Muscle of leg (tissue), 11 donors: ENCODE measurements around the gene UROD. TPM values are rescaled to one million over a fixed set of nuclear protein-coding genes. Genes with fewer than 3 reads are reported as not detected.

Source experiments
- DNase-seq: peaks from one replicate; pipeline ENCODE4 v3.0.0; 2013
- H3K27ac ChIP-seq: one replicate; pipeline ENCODE4 v1.5.1; 2013; ENCODE audit warnings: mild to moderate bottlenecking, low read length, control low read depth
- H3K27me3 ChIP-seq: one replicate; pipeline ENCODE4 v1.6.1; 2013; ENCODE audit warnings: low read length; ENCODE audit not compliant: control insufficient read depth, insufficient read depth
- H3K36me3 ChIP-seq: one replicate; pipeline ENCODE4 v1.6.1; 2013; ENCODE audit warnings: low read length; ENCODE audit not compliant: control insufficient read depth, insufficient read depth
- H3K4me1 ChIP-seq: one replicate; pipeline ENCODE4 v1.6.1; 2013; ENCODE audit warnings: low read length; ENCODE audit not compliant: control insufficient read depth, insufficient read depth
- H3K4me3 ChIP-seq: one replicate; pipeline ENCODE4 v1.5.1; 2013; ENCODE audit warnings: low read length, control low read depth
- H3K9me3 ChIP-seq: replicated peaks from 2 replicates; pipeline ENCODE4 v1.6.1; 2013; ENCODE audit warnings: low read depth, low read length; ENCODE audit not compliant: control insufficient read depth
- WGBS: methylation state at CpG from one replicate; pipeline ENCODE4 v1.1.5; 2013; ENCODE audit warnings: missing lambda C conversion rate; ENCODE audit not compliant: insufficient coverage; 5-methylcytosine and 5-hydroxymethylcytosine counted together
- polyA plus RNA-seq, 8 donors: library from polyadenylated mRNA; unstranded; fragments of 120-200 nt; gene quantifications; one replicate each; pipeline versions ENCODE4 v1.2.1 to v1.2.3, GENCODE V29; 2013; ENCODE audit warnings: inconsistent platforms in 1 of 8, low replicate concordance in 1 of 8; ENCODE audit not compliant: insufficient read length in 8 of 8, insufficient read depth in 1 of 8
- total RNA-seq: library from RNA; stranded (reverse); fragments of 120-200 nt; gene quantifications from one replicate; pipeline ENCODE4 v1.2.4, GENCODE V29; 2013

UROD gene
- total and polyA plus RNA-seq, 9 donors, result 79.9 to 96.8 (median 87.7) TPM

GRCh38 chr1:45005761-45006160, 6.3 kb upstream of the UROD start:
- 86% methylated on average over 5 of the region's 6 CpGs for WGBS

GRCh38 chr1:45007311-45007710, 4.7 kb upstream of the UROD start:
- H3K4me3 ChIP-seq, result no peak overlapping the region
- no peaks in the 10 kb centered on the region for H3K9me3 ChIP-seq
- H3K27ac ChIP-seq, result no peak overlapping the region
- peaks cover 22% of the 10 kb centered on the region for H3K4me1 ChIP-seq
- H3K36me3 ChIP-seq, result peaks cover 74% of the 10 kb centered on the region
- DNase-seq, result no peak
- H3K27me3 ChIP-seq, result no peaks in the 10 kb centered on the region
- 86% methylated on average over 7 of the region's 11 CpGs for WGBS

More at GRCh38 chr1:45005761-45006160, 6.3 kb upstream of the UROD start:
- peaks cover 13% of the 10 kb centered on the region for H3K4me1 ChIP-seq
- no peak overlapping the region for H3K27ac ChIP-seq
- H3K27me3 ChIP-seq, result no peaks in the 10 kb centered on the region
- DNase-seq, result no peak
- H3K36me3 ChIP-seq, result peaks cover 79% of the 10 kb centered on the region
- no peak overlapping the region for H3K4me3 ChIP-seq
- H3K9me3 ChIP-seq, result no peaks in the 10 kb centered on the region

- 93% methylated on average over 2 of the region's 3 CpGs for WGBS
- no peak overlapping the region for H3K4me3 ChIP-seq
- peaks cover 29% of the 10 kb centered on the region for H3K4me1 ChIP-seq
- DNase-seq, result no peak
- H3K9me3 ChIP-seq, result no peaks in the 10 kb centered on the region
- no peak overlapping the region for H3K27ac ChIP-seq
- H3K36me3 ChIP-seq, result peaks cover 67% of the 10 kb centered on the region
- no peaks in the 10 kb centered on the region for H3K27me3 ChIP-seq
Measured at GRCh38 chr1:45008076-45008475, 4.0 kb upstream of the UROD start.

GRCh38 chr1:45008516-45008915, 3.5 kb upstream of the UROD start:
- H3K27ac ChIP-seq, result no peak overlapping the region
- H3K4me3 ChIP-seq, result no peak overlapping the region
- peaks cover 33% of the 10 kb centered on the region for H3K4me1 ChIP-seq
- H3K9me3 ChIP-seq, result no peaks in the 10 kb centered on the region
- no peaks in the 10 kb centered on the region for H3K27me3 ChIP-seq
- DNase-seq, result no peak
- peaks cover 66% of the 10 kb centered on the region for H3K36me3 ChIP-seq
- 90% methylated on average over 12 of the region's 12 CpGs for WGBS

GRCh38 chr1:45009296-45009865, 2.7 kb upstream of the UROD start:
- peaks cover 38% of the 10 kb centered on the region for H3K4me1 ChIP-seq
- no peak overlapping the region for H3K4me3 ChIP-seq
- no peak for DNase-seq
- peaks cover 65% of the 10 kb centered on the region for H3K36me3 ChIP-seq
- H3K27me3 ChIP-seq, result no peaks in the 10 kb centered on the region
- 92% methylated on average over 8 of the region's 11 CpGs for WGBS
- H3K9me3 ChIP-seq, result no peaks in the 10 kb centered on the region
- H3K27ac ChIP-seq, result no peak overlapping the region

- H3K4me3 ChIP-seq, result peak overlapping the region; percentile 89
- DNase-seq, result no peak
- no peak overlapping the region for H3K27ac ChIP-seq
- H3K36me3 ChIP-seq, result peaks cover 65% of the 10 kb centered on the region
- H3K4me1 ChIP-seq, result peaks cover 42% of the 10 kb centered on the region
- H3K27me3 ChIP-seq, result no peaks in the 10 kb centered on the region
- no peaks in the 10 kb centered on the region for H3K9me3 ChIP-seq
- 12% methylated on average over 22 of the region's 41 CpGs for WGBS
Measured at GRCh38 chr1:45009956-45010854, 1.8 kb upstream of the UROD start.

GRCh38 chr1:45010855-45011811, 921 bp upstream of the UROD start, which contains the start of gene HECTD3:
HECTD3 (minus strand) TSS chr1:45011324; CDS start chr1:45011257, 67 bp downstream.
- no peaks in the 10 kb centered on the region for H3K27me3 ChIP-seq
- peaks cover 63% of the 10 kb centered on the region for H3K36me3 ChIP-seq
- peak within 1 kb of the TSS; percentile 93 for H3K27ac ChIP-seq
- H3K4me1 ChIP-seq, result peaks cover 42% of the 10 kb centered on the region
- H3K9me3 ChIP-seq, result no peaks in the 10 kb centered on the region
- peak; percentile 92 for DNase-seq
- peak within 1 kb of the TSS; percentile 89 for H3K4me3 ChIP-seq
- WGBS, result under 1% methylated on average over 60 of the region's 62 CpGs

GRCh38 chr1:45012639-45013278, 705 bp downstream of the UROD start:
- DNase-seq, result peak; percentile 79
- peak overlapping the region; percentile 93 for H3K27ac ChIP-seq
- WGBS, result 7% methylated on average over 14 of the region's 21 CpGs

GRCh38 chr1:45013551-45014209, 1.6 kb downstream of the UROD start:
- no peak for DNase-seq
- no peak overlapping the region for H3K27ac ChIP-seq
- H3K4me1 ChIP-seq, result peaks cover 42% of the 10 kb centered on the region
- H3K9me3 ChIP-seq, result no peaks in the 10 kb centered on the region
- WGBS, result 78% methylated on average over 9 of the region's 12 CpGs
- no peak overlapping the region for H3K4me3 ChIP-seq
- peaks cover 40% of the 10 kb centered on the region for H3K36me3 ChIP-seq
- H3K27me3 ChIP-seq, result no peaks in the 10 kb centered on the region

More at GRCh38 chr1:45012639-45013278, 705 bp downstream of the UROD start:
- peaks cover 42% of the 10 kb centered on the region for H3K4me1 ChIP-seq
- peak overlapping the region; percentile 73 for H3K4me3 ChIP-seq
- peaks cover 49% of the 10 kb centered on the region for H3K36me3 ChIP-seq
- no peaks in the 10 kb centered on the region for H3K9me3 ChIP-seq
- H3K27me3 ChIP-seq, result no peaks in the 10 kb centered on the region
